Esophagus mucosa (tissue), 1 donor: ENCODE results near the gene TMEM237. TPM values are rescaled to one million over a fixed set of nuclear protein-coding genes. Genes with fewer than 3 reads are reported as not detected.
"Not testable (repeated sequence)": the region's sequence is repeated elsewhere in the genome, so short reads cannot be mapped to it uniquely, and the experiment has no call there.

Experiments used
- ATAC-seq: fragments of 200-7000 bp; cut with Tn5 transposase; one replicate; pipeline ENCODE4 v1.9.1; 2020
- total RNA-seq: library from RNA; stranded (reverse); gene quantifications from one replicate; pipeline ENCODE4 v1.2.4, GENCODE V29; 2023
- donor health status: DM: yes; HTN: yes; CAD: no.

TMEM237 gene, protein sequence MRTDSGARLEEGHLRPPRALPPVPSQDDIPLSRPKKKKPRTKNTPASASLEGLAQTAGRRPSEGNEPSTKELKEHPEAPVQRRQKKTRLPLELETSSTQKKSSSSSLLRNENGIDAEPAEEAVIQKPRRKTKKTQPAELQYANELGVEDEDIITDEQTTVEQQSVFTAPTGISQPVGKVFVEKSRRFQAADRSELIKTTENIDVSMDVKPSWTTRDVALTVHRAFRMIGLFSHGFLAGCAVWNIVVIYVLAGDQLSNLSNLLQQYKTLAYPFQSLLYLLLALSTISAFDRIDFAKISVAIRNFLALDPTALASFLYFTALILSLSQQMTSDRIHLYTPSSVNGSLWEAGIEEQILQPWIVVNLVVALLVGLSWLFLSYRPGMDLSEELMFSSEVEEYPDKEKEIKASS
- 24.9 TPM for total RNA-seq

DNA sequence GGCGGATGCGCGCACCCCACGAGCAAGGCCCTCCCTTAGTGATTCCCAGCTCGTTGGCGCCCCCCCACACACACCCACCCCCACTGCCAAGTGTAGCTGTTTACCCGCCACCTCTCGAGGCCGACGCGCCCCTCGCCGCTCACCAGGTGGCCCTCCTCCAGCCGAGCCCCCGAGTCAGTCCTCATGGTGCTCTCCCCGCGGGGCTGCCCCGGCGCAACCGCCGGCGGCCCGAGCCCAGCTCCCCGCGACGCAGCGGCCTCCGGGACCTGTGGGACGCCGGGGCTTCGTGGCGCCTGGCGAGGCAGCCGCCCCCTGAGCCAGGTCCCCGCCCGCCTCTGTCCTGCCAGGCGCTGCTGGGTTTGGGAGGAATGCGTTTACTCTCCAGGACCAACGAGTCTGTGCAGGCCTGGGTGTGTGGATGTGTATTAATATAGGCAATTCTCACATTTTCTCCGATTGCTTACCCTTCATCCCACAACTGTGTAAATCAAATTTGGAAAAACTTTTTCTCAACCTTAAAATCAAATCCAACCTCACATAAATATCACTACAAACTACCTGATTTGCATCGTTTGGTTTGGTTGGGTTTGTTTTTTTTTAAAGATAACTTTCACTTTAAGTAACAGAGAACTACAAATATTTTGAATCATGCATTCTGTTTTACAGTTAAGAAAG lies at the start of gene TMEM237:
Gene TMEM237, minus strand, starts transcription at position 288 of the 675 bp plus-strand sequence. Its CDS starts 103 bp downstream, at position 185.
- ATAC-seq, result peak; percentile 80

DNA sequence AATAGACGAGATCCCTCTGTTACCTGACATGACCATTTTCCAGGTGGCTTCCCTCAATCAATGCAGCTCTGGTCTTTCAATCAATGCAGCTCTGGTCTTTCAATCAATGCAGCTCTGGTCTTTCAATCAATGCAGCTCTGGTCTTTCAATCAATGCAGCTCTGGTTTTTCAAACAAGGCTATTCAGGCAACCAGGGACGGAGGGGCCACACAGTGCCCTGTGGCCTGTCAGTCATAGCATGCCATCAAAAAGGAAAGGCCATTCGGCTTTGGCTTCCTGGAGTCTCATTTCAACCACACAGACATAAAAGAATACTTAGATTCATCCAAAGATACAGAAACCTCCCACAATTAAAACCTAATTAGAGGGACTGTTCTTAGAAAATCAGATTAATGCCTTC lies 41.9 kb upstream of the TMEM237 start:
- no peak for ATAC-seq

DNA sequence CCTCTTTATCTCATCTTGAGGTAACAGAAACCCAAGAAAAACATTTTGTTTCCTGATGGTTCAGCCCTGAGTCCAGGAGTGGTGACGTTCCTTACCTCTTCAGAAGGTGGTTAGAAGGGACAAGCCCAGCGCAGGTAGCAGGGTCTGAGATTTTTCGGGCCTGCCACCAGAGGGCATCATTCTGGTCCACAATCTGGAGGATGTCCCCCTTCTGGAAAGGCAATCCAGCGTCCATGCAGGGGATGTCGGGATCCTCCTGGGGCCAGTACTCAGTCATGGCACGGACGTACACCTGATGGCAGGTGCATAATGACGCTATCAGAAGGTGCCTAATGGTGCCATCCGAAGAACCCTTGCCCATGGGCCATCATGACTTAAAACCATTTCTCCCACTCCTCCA lies 37.4 kb upstream of the TMEM237 start:
- no peak for ATAC-seq

DNA sequence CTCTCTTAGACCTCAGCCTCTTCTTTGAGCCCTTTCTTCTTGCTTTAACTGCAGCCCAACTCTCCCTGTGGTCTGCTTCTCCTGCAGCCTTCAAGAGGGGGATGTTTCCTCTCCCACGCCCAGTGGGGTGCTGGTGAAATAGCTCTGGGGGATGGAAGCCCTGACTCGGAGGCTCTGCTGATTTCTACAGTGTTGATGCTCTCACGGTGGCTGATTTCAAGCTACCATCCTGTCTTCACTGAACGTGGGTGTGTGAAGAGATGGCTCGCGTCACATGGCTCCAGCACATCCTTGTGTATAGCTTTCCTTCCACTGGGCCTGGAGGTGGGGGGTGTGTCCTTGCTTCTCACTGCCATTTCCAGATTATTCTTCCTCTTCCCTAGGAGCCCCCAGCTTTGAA lies 35.1 kb upstream of the TMEM237 start:
- no peak for ATAC-seq

DNA sequence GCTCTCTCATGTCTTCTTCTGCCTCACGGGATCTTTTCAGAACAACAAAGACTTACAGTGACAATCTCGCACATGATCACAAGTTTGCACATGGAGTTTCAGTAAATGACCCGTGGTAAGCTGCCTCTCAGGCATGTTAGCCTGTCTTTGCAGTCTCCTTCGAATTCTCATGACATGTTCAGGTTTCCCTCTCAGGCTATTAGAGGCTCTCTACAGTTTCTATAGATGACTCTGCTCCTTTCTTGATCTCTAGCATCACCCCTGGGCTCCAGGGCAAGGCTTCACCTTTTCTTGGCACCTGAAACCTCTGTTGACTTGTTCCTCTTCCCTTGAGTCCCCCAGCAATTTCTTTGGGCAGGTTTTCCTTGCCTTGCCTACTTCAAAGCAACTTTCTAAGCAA lies 32.2 kb upstream of the TMEM237 start:
- ATAC-seq, result no peak

DNA sequence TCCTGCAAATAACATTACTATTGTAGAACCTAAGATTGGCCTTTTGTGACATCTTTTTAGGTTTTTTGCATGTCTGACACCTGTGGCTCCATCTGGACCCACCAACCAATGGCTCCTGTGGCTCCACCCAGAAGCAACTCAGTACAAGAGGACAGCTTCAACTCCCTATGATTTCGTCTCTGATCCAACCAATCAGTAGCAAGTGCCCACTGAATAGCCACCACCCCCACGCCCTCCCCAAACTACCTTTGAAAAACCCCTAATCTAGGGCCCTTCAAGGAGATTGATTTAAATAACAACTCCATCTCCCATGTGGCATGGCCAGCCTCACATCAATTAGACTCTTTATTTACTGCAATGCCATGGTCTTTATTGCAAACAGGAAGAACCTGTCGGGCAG lies 31.5 kb upstream of the TMEM237 start:
- no peak for ATAC-seq

DNA sequence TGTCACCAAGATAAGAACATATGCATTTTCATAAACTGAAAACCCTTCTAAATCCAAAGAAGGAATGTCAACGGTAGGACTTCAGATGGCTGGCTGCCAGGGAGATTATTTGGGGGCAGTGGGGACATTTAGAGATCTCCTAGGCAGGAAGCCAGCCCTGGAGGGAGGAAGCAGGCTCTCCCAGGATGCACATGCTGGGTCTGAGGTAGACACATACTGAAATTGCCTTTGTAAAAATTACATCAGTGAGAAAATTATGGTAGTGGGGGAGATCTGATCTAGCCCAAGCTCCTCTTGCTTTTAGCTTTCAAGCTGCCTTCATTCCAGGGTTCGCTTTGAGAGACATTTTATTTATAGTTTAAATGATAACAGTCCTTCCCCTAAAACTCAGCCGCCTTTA lies 31.0 kb upstream of the TMEM237 start:
- ATAC-seq, result no peak

DNA sequence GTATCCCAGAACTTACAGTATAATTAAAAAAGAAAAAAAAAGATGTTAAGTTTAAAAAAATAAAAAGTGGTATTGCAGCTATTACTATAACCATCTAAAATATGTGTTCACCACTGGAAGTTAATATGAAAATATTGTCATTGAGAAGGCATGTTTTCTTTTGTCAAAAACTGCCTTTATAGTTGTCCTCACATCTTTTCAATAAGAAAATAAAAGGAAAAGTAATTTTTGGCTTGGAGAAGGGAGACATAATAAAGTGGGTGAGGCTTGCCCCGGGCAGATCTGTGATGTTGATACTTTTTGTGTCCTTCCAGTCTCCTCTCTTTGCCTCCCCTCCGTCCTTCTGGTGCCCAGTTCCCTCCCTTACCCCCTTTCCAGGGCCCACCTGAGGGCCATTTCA lies 30.2 kb upstream of the TMEM237 start:
- ATAC-seq, result no peak

DNA sequence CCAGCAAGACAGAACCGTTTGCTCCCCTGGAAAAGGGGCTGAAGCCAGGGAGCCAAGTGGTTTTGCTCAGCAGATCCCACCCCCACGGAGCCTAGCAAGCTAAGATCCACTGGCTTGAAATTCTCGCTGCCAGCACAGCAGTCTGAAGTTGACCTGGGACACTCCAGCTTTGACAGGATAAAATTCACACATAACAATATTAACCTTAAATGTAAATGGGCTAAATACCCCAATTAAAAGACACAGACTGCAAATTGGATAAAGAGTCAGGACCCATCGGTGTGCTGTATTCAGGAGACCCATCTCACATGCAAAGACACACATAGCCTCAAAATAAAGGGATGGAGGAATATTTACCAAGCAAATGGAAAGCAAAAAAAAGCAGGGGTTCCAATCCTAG lies 27.9 kb upstream of the TMEM237 start:
- ATAC-seq, result not testable (repeated sequence)

DNA sequence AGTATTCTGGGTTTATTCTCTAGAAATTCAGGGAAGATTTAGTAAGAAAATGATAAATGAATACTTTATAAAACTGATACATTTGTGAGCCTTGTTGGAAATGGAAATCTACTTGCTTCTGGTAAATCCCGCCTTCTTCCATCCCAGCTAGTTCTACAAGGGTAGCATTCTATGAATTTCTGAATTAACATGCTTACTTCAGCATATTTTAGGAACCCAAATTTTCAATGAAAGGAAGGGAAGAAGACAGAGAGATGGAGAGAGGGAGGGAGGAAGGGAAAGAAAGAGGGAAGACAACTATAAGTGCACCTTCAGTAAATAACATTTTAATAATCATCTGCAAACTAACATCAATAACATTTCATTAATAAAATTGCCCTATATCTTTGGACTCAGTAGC lies 26.6 kb upstream of the TMEM237 start:
- ATAC-seq, result no peak

DNA sequence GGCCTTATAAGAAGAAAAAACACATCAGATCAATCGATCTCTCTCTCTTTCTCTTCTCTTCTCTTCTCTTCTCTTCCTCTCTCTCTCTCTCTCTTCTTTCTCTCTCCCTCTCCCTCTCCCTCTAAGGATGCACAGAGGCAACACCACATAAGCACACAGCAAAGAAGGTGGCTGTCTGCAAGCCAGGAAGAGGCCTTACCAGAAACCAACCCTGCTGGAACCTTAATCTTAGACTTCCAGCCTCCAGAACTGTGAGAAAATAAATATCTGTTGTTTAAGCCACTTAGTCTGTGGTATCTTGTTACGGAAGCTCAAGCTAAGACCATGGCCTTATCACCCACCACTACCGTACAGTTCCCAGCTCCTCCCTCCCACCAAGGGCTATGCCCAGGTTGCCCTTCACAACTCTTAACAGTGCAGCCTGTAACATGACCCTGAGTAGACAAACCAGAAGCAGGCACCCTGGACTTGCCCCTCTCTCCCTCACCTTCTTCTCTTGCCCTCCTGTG lies 25.2 kb upstream of the TMEM237 start:
- no peak for ATAC-seq

DNA sequence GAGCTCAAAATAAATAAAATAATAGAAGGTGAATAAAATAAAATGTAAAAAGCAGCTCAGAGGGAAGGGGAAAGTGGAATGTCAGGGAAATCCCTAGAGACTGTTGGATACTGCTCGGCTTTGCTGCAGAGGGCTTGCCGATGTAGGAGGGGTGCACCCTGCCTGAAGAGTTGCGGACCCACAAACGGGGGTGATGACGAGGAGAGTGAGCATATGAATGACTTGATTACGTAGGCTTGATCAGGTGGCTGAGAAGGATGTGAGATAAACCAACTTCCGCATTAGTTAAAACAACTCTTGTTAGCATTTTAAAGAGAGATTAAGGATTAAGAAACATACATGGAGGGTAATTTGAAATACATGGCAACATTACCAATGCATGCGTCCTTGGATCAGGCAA lies 21.0 kb upstream of the TMEM237 start:
- no peak for ATAC-seq

DNA sequence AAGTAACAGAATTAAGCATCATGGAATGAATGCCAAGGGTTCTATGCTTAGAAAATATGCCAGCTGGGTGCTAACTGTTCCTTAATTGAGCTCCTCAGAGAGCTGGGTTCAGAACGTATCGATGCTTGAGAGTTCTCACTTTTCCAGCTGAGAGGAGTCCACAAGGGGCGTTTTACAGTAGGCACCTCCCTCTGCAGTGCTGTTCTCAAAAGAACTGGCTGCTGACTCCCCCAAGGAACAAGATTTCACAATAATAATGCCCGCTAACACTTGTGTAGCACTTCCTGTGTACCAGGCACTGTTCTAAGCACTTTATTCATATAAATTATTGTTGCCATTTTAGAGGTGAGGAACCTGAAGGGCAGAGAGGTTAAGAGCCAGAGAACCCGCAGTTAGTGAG lies 18.1 kb upstream of the TMEM237 start:
- ATAC-seq, result no peak

DNA sequence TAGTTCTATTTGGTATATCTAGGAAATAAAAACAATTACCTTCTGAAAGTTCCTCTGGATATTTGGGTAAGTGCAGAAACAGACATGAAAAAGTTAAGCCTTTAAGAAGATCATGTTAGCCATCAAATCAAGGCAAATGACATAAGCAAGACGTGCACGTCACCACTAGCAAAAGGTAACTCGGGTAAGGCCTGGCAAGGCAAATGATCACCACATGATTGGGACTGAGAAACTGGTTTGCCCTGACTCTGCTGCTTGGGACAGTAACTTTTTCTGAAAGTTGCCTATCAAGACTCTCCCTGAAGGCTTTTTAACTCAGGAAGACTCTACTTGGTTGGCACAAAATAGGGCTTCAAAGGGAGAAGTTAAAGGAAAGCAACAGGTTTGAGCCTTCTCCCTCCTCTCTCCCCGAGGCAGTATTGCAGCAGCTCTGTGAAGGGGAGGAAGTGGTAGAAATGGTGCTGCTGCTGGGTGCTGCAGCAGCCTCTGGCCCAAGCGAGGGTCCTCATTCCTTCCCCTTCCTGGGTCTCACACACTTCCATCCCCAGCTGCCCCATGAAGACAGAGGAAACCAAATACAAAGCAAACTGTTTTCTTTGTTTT lies 17.1 kb upstream of the TMEM237 start:
- ATAC-seq, result peak; percentile 70

DNA sequence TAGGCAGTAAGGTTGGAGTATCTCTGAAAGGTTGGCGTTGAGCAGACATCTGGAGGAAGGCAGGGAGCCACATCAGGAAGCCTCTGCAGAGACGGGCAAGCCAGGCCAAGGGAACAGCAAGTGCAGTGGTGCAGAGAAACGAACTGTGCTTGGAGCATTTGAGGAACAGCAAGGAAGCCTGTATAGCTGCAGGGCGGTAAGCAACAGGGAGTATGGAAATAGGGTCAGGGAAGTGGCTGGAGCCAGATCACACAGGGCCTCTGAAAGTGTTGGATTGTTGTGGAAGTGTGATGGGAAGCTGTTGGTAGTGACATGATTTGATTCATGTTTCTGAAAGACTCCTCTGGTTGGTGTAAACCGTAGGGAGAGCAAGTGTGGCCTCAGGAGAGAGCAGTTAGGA lies 13.4 kb upstream of the TMEM237 start:
- ATAC-seq, result no peak

DNA sequence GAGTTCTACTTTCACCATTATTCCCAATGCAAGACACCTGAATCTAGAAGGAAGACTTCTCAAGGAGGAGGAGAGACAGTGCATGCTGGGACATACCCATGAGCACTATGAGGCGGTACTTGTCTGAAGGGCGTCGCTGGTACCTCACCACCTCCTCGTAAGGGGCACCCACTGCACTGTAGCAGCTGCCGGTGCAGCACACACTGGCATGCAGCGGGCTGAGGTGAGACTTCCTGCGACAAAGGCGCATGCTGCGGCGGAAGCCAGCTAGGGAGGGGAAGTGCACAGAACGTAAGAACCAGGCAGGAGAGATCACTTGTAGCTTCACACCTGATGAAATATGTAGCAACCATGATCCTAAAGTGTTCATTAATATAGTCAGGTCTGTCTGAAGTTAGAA lies 12.8 kb upstream of the TMEM237 start:
- ATAC-seq, result no peak

DNA sequence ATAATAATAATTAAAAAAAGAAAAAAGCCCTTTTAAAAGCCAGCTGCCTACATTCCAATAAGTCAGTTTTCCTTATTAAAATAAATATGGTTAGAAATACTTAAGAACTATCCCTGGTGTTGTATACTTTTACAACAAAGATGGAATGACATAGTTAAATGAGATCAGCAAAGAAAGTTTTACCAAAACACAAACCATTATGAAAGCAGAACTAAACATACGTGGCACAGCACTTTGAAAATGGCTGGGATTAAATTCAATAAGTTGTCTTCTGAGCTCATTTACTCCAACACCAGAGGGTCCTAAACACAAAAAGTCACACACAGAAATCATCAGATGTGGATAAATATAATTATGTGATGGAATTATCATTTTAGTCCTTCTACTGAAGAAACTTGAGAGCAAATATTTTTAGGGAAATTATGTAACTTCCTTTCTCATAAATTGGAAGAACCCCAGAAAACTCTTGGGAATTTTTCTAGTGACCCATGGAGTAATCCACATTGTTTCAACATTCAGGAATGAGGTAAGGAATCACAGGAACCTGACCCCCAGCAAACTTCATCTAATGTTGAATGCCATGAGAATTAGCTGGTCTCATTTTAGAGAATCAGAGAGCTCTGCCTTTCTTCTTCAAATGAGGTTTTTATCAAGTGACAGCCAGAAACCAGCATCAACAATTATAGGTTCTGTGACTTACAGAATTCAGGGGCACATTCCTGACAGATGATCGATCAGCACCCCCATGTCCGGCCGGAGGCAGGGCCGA lies 11.5 kb upstream of the TMEM237 start:
- ATAC-seq, result no peak

DNA sequence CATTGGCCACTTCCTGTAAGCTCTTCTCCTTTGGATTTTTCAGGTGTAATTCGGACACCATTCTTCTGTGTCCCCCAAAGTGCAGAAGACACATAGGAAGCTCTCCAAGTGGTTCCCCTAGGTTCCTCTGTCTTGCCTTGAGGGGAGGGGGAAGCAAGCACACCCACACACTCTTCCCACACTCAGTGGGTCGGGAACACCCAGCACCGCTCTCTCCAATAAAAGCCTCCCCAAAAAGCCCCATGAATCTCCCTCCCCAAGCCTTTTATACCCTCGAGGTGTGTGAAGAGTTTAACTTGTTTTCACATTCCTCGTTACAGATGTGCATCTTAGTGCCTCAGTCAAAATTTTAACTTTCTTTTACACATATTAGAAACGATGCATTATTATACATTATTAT lies 9.9 kb upstream of the TMEM237 start:
- ATAC-seq, result no peak

DNA sequence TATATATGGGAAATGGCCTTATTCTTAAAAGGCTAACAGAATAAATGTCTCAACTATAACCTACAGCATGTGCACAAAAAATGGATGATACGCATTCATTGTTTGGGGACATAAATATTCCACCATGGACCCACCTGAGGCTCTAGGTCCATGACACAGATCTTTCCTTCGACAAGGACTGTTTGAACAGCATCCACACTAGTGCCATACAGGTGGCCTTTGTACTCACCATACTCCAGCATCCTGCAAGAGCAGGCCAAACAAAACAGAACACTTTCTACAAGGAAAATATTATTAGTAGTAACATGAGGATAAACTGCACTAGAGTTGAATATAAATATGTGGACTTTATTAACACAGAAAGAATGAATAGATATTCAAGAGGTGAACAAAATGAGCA lies 6.1 kb upstream of the TMEM237 start:
- ATAC-seq, result no peak

DNA sequence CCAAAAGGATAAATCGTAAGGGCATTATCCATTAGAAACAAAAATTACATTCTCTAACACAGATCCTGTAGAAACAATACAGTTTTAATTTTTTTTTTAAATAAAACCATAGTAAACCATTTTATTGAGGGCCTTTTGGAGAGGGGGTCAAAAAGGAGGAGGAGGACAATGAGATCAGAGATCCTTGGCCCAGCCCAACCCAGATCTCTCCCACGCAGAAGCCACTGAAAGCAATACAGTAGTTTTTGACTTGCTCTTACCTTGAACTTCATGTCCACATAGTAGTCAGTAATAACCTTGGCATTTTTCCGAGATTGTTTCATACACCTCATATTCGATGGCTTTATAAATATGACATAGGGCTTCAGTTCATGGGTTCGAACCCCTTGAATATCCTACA lies 4.1 kb upstream of the TMEM237 start:
- ATAC-seq, result no peak

DNA sequence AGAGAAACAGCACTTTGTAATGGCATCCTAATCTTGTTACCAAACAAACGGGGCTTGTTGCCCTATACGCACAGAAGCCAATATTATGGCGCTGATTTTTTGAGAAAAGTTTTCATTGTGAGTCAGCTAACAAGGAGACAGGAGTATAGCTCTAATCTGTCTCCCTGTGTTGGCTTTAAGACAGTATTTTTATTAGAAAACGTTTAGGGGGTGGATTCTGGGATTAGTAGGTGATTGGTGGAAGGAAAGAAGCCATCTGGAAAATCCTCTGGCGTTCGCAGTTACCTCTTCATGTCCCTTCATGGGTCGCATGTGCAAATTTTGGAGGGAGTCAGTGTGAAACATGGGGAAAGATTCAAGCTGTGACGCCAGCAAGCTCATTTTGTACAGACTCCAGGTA lies 698 bp upstream of the TMEM237 start:
- ATAC-seq, result no peak

DNA sequence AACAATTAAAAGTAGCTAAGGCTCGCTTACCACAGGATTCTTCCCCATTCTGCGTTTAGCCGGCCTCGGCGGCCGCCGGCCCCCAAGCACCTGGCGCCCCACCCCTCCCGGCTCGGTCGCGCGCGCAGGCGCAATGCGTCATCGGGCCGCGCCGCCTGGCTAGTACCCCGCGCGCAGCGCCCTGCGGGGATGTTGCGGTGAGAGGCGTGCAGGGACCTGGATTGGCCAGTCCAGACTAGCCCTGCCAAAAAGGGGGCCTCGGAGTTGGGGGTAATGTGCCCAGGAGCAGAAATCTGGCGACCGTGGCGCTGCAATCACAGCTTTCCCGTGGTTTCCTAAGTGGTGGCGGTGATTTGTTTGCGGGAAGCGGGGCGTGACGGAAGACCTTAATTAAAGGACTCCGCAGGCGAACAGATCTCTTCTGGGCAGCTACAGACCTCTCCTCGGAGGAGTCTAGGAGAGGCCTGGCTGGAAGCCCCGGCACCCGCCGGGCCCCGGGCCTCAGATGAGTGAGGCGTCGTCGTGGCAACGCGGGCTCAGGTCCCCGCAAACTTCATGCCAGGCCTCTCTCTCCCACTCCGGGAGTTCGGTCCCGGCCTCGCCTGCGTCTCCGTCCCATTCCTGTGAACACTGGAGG lies 606 bp downstream of the TMEM237 start:
- ATAC-seq, result peak; percentile 97
